Heart right ventricle (tissue), 16 donors: ENCODE data around the gene STRN. TPM values are rescaled to one million over a fixed set of nuclear protein-coding genes. Genes with fewer than 3 reads are reported as not detected.

Experiments used
- ATAC-seq, 8 donors: fragments of 200-7000 bp; cut with Tn5 transposase; one replicate each; pipeline ENCODE4 v1.9.1; 2020; ENCODE audit warnings: mild to moderate bottlenecking in 8 of 8, moderate library complexity in 8 of 8, moderate number of reproducible peaks in 1 of 8
- DNase-seq, 2 donors: peaks; one replicate each; pipeline ENCODE4 v3.0.0-alpha.2; 2020
- H3K27ac ChIP-seq, 10 donors: fragments of 200-600 bp; sonication (generic) in 2 of 10; one replicate each; pipeline versions ENCODE4 v1.5.0 to v1.8.0; 2020 to 2022; ENCODE audit warnings: mild to moderate bottlenecking in 3 of 10
- H3K27me3 ChIP-seq, 7 donors: fragments of 200-600 bp; one replicate each; pipeline ENCODE4 v1.8.0; 2021 to 2022; ENCODE audit warnings: mild to moderate bottlenecking in 2 of 7
- H3K36me3 ChIP-seq, 9 donors: fragments of 200-600 bp; sonication (generic) in 1 of 9; one replicate each; pipeline versions ENCODE4 v1.5.0 to v1.8.0; 2020 to 2022; ENCODE audit warnings: mild to moderate bottlenecking in 2 of 9
- H3K4me1 ChIP-seq, 9 donors: fragments of 200-600 bp; sonication (generic) in 1 of 9; one replicate each; pipeline versions ENCODE4 v1.5.0 to v1.8.0; 2020 to 2022; ENCODE audit warnings: mild to moderate bottlenecking in 4 of 9
- H3K4me3 ChIP-seq, 10 donors: fragments of 200-600 bp; sonication (generic) in 2 of 10; one replicate each; pipeline versions ENCODE4 v1.5.0 to v1.8.0; 2020 to 2022; ENCODE audit warnings: mild to moderate bottlenecking in 7 of 10, moderate library complexity in 2 of 10
- H3K9me3 ChIP-seq, 11 donors: fragments of 200-600 bp in 10 of 11; sonication (generic) in 2 of 11; one replicate each; pipeline versions ENCODE4 v1.5.0 to v1.8.0; 2013 to 2022; ENCODE audit warnings: mild to moderate bottlenecking in 2 of 11, control low read depth in 1 of 11, moderate library complexity in 1 of 11
- CTCF ChIP-seq, 9 donors: fragments of 200-600 bp; sonication (generic) in 2 of 9; IDR thresholded peaks; one replicate each; pipeline versions ENCODE4 v1.5.0 to v1.8.0; 2021 to 2022; ENCODE audit warnings: antibody characterized with exemption in 9 of 9, mild to moderate bottlenecking in 5 of 9, moderate library complexity in 1 of 9
- WGBS, 2 donors: extraction: QIAGEN DNeasy Blood & Tissue Kit; methylation state at CpG; one replicate each; pipeline ENCODE4 v1.1.7; 2013; ENCODE audit warnings: inconsistent platforms in 1 of 2; 5-methylcytosine and 5-hydroxymethylcytosine counted together
- intact Hi-C, 10 donors: fragments of 100-400 bp; cut with DNase I; formaldehyde crosslinking; loops; one replicate each; pipeline versions ENCODE4 v1.11.1 to v1.14.2; 2022
- polyA plus RNA-seq, 2 donors: library from polyadenylated mRNA; stranded (reverse); fragments of 200-250 nt; gene quantifications; one replicate each; pipeline ENCODE4 v1.2.3, GENCODE V29; 2013
- total RNA-seq, 10 donors: library from RNA; stranded (reverse); fragmentation: NEBNext Ultra II Directional in 3 of 10; extraction: Animal tissue kit (Norgen Biotek cat#: 25700) in 3 of 10; gene quantifications; one replicate each; pipeline versions ENCODE4 v1.2.1 to v1.2.4, GENCODE V29; 2021 to 2023
- donor health status: Arrhythmogenic right ventricular cardiomyopathy.
- donor health status: ischemic (EF 13 %, LVEDD 7.1; RV severe dilation, severe dysfunction).
- donor health status: healthy with polysubstance abuse.
- donor health status: DM: no; HTN: yes; CAD: no.
- donor health status: DM: no; HTN: no; CAD: no.
- donor health status: ischemic (EF 25% LVEDD 6.9; RV normal size, moderate dysfunction).
- donor health status: ischemic (EF 25% LVEDD 5.7; RV mildly dilated, moderate dysfunction).
- donor health status: healthy.
- donor health status: DM: yes; HTN: yes; CAD: no.
- donor health status: Ischemic cardiomyopathy.
- donor health status: ischemic (EF 35%, LVEDD 5.7; RV mildly dilated, moderate dysfunction).
- donor health status: nonischemic (EF 11% LVEDD 7.7; RV severe dilation, severe dysfunction).
- donor health status: DM: yes; HTN: yes; CAD: no.
- donor health status: PGD.
- donor health status: ischemic (EF 29% LVEDD 5.4; RV normal size, mild dysfunction).
- donor health status: nonischemic (EF 23%, LVEDD 6.1; RV moderate dilation, normal function).

Gene STRN
- total and polyA plus RNA-seq, 12 donors, result 8.6 to 102 (median 61.8) TPM

- Histone ChIP-seq H3K4me1 (no peaks in the 10 kb centered on the region), H3K9me3 (no peaks in the 10 kb centered on the region), H3K4me3 (no peak overlapping the region), H3K36me3 (no peaks in the 10 kb centered on the region), H3K27ac (no peak overlapping the region), H3K27me3 (peaks cover 0 to 3% (median 0%) of the 10 kb centered on the region in 7 donors)
- 84 to 95% methylated on average over 7 of the region's 7 CpGs for WGBS, 2 donors
- intact Hi-C loops, result no loop called here
- TF ChIP-seq CTCF (IDR thresholded peaks at IDR 0.05), result no peak
- no peak for ATAC-seq
- DNase-seq, result no peak
Measured at GRCh38 chr2:36820942-36821605, 145.3 kb downstream of the STRN start.

- DNase-seq (no peak), ATAC-seq (no peak)
- intact Hi-C loops, result no loop called here
- 88 to 97% methylated on average over 4 of the region's 4 CpGs for WGBS, 2 donors
- Histone ChIP-seq H3K4me1 (no peaks in the 10 kb centered on the region), H3K4me3 (no peak overlapping the region), H3K9me3 (no peaks in the 10 kb centered on the region), H3K36me3 (peaks cover 0 to 3% (median 0%) of the 10 kb centered on the region in 9 donors), H3K27me3 (no peaks in the 10 kb centered on the region), H3K27ac (no peak overlapping the region)
- TF ChIP-seq CTCF (IDR thresholded peaks at IDR 0.05), result no peak
Measured at GRCh38 chr2:36819095-36819711, 147.1 kb downstream of the STRN start.

- no peaks in the 10 kb centered on the region for H3K4me1 ChIP-seq
- no peaks in the 10 kb centered on the region for H3K27me3 ChIP-seq
- TF ChIP-seq CTCF (IDR thresholded peaks at IDR 0.05), result no peak
- no peak overlapping the region for H3K4me3 ChIP-seq
- intact Hi-C loops, result no loop called here
- 75 to 77% methylated on average over 2 of the region's 2 CpGs for WGBS, 2 donors
- ATAC-seq, result no peak
- no peaks in the 10 kb centered on the region for H3K9me3 ChIP-seq
- DNase-seq, result no peak
- H3K27ac ChIP-seq, result no peak overlapping the region
- peaks cover 0 to 3% (median 0%) of the 10 kb centered on the region in 9 donors for H3K36me3 ChIP-seq
Measured at GRCh38 chr2:36818542-36818941, 147.8 kb downstream of the STRN start.

- no peaks in the 10 kb centered on the region for H3K9me3 ChIP-seq
- DNase-seq (no peak), ATAC-seq (no peak)
- peaks cover 0 to 3% (median 0%) of the 10 kb centered on the region in 7 donors for H3K27me3 ChIP-seq
- intact Hi-C loops, result no loop called here
- H3K36me3 ChIP-seq, result peaks cover 0 to 3% (median 0%) of the 10 kb centered on the region in 9 donors
- H3K4me1 ChIP-seq, result no peaks in the 10 kb centered on the region
- no peak for TF ChIP-seq CTCF (IDR thresholded peaks at IDR 0.05)
- no peak overlapping the region for H3K27ac ChIP-seq
- 25 to 35% methylated on average over 6 of the region's 6 CpGs for WGBS, 2 donors
- H3K4me3 ChIP-seq, result no peak overlapping the region
Measured at GRCh38 chr2:36812196-36812595, 154.1 kb downstream of the STRN start.
